GM19438 (cell line): ENCODE measurements around the gene TTC34.
"Not testable (repeated sequence)": the region's sequence is repeated elsewhere in the genome, so short reads cannot be mapped to it uniquely, and the experiment has no call there.

Source experiments
- ATAC-seq: cut with Tn5 transposase; IDR thresholded peaks from one replicate; pipeline ENCODE4 v1.9.1; 2021; ENCODE audit warnings: low read depth; ENCODE audit not compliant: unreplicated experiment

Gene TTC34

DNA sequence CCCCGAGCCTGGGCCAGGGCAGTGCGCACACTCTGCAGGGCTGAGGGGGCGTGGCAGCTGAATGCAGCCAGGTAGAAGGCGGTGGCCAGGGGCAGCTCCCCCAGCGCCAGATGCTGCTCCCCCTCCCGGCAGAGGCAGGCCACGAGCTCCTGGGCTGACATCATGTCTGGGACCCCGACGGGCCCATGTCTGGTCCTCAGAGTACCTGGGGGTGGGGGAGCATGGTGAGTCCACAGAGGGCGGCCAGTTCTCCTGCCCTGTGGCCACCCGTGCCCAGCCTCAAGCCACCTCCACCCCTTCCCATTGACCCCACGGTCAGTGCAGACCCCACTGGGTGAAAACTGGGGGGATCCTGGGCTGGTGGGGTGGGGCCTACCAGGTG, 838 bp downstream of the TTC34 start:
- ATAC-seq: no peak

DNA sequence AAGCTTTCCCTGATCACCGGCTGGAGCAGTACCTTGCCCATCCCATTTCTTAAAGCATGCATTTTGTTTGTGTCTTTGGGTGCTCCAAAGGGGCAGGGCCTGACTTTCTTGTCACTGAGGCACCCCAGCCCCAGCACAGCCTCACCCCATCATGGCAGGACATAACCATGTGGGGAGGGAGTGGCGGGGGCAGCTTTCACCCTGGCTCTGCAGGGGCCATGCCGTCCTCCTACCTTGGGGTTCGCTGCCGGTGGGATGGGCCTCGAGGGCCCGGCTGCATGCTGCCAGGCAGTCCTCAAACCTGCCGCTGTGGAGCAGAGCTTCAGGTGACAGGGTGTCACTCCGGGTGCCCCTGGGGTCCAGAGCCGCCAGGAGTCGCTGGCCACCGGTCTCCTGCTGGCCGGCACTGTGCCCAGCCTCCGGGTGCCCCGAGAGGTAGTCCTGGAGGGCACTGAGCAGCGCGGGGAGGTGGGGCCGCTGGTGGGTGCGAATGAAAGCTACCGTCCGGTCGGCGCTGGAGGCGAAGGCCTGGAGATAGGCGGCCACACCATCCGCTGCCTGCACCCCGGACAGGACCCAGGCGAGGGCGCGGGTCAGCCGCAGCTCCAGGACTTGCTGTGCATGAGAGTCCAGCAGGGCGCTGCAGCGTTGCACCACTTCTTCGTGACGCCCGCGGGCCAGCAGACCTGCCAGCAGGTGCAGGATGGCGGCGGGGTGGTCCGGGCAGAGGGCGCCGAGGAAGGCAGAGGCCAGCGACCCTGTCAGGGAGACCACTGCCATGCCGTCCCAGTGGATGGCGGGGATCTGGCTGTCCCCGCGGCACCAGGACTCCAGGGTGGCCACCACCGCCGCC, 1.5 kb downstream of the TTC34 start:
- ATAC-seq: no peak

DNA sequence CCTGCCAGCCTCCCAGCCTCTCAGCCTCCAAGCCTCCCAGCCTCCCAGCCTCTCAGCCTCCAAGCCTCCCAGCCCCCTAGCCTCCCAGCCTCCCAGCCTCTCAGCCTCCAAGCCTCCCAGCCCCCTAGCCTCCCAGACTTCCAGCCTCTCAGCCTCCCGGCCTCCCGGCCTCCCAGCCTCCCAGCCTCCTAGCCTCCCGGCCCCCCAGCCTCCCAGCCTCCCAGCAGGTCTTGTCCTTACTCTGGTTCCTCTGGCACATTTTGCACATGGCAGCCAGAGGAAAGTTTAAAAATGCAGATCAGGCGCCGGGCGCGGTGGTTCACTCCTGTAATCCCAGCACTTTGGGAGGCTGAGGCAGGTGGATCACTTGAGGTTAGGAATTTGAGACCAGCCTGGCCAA, 2.5 kb downstream of the TTC34 start:
- not testable (repeated sequence) for ATAC-seq

DNA sequence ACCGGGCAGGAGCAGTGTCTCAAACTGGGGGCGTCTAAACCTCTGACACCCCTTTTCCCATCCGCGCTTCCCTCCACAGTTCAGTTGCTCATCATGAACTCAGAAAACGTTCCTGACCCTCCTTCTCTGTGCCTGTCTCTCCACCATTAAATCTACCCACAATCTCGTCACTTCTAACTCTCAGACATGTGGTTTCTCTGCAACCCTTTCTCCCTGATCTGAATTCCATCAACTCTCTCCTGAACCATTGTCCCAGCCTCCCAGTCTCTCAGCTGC, 3.8 kb downstream of the TTC34 start:
- no peak for ATAC-seq

DNA sequence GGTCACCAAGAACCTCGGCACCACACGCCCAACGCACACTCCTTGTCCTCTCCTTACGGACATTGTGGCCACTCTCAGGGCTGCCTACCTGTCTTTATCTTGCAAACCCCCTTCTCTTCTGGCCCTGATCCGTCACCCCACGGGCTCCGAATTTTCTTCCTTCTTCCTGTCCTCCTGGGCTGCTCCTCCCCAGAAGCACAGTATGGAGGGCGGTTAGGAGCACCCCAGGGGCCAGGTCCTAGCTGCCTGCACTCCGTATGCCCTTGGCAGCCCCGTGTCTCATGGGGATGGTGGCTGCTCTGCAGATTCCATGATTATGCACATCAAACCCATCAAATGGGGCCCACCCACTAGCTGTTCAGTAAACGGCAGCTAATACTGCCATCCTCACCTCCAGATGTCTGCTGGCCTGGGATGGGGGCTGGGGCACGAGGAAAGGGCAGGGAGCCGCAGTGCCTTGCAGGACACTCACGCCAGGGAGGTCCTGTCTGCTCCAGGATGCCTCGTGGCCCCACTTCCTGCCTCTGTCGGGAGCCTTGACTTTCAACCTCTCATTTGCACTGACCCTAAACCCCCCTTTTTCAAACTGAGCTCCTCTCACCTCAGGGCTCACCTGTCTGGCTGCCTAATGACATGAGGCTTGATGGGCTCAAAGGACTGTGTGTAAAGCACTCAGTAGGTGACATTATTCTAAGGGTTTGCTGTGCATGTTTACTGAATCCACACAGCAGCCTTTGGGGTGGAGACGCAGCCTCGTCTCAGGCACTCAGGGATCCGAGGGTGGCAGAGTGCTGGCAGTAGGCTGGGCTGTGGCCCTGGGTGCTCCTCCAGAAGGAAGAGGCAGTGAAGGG, 4.4 kb downstream of the TTC34 start:
- ATAC-seq: no peak

DNA sequence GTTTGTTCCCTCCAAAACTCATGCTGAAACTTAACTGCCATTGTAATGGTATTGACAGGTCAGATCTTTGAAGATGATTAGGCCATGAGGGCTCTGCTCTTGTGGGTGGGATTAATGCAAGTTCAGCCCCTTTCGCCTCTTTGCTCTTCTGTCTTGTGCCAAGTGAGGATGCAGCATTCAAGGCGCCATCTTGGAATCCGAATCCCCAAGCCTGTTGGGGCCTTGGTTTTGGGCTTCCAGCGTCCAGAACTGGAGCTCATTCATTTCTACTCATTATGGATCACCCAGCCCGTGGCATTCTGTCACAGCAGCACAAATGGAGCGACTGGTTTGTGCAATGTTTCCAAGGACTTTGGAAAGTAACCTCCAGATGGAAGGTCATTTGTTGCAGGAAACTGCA, 5.6 kb downstream of the TTC34 start:
- ATAC-seq: no peak

DNA sequence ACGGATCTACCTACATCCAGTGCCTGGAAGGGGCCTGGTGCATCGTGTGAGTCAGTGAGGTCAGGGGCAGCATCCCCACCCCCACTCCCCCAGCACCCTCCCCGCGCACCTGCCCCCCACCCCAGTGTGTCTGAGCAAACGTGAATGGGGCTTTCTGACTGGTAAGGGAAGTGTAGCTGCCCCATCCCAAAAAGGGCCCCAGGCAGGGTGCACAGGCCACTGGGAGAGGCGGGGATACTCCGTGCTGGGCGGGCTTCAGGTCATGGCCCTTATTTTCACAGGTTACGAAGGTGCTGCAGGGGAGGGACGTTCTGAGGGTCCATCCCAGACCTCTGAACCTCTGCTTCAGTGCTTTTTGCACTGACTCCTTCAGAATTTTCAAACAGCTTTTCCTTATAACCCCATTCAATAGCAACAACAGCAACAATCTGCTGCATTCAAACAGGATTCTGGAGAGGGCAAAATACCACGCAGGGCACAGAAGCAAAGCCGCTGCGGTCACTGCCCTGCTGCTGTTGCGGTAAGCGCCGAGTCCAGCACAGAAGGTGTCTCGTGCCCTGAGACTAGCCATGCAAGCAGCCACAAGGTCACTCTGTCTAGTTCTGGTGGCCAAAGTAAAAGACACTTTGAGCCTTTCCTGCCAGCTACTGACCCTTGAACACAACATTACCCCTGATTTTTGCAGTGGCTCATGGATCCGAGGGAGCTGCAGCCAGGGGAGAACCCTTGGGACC, 10.3 kb downstream of the TTC34 start:
- no peak for ATAC-seq

DNA sequence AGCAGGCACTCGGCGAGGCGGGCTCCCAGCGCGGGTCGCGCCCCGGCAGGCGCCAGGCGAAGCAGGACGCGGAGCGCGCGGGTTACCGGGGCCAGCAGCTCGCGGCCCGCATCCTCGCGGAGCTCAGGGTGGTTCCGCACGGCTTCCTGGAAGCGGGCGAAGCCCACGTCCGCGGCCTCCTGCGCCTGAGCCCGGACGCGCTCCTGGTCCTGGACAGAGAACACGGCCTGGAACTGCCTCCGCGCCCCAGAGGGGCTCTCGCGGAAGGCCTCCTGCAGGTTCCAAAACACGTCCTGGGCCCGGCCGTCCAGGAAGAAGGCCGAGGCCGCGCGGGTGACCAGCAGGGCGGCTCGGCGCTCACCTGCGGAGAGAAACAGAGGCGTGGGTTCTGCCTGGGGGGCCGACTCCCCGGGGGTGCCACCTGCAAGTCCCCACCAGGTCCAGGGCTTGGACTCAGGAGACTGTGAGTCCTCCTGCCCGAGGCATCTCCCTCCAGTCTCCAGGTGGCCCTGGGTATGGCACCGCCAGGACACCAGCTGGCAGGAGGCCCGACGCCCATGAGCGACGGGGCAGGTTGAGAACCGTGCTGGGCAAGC, 11.4 kb downstream of the TTC34 start:
- ATAC-seq: no peak

DNA sequence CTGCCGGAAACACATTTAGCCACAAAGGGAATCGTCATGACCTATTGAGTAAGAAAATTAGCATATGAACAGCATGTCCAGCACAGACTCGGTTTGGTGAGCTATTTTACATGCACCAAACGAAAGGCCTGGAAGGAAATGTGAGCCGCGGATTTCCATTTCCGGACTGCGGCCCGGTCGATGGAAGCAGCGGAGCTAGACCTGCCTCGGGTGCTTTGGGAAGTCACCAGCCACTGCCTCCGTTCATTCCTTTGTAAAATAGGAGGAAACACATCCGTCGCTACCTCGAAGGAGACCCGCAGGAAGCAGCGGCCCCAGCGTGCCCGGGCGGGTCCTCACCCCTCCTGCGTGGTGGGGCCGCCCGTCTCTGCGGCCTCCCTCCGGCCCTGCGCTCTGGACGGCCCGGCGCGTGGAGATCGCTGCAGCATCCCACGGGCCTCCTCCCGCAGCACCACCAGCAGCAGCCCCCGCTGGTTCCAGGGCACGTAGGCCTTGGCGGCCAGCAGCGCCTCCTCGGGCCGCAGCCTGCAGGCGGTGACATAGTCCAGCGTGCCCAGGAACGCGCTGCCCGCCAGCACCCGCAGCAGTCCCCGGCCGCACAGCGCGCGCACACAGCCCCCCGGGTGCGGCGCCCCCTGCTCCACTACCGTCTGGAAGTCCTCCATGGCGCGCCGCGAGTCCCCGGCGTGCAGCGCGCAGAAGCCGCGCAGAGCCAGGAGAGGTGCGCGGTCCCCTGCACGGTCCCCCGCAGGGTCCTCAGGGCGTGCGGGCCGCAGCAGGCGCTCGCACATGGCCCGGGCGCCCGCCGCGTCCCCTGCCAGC, 12.1 kb downstream of the TTC34 start:
- ATAC-seq: no peak

DNA sequence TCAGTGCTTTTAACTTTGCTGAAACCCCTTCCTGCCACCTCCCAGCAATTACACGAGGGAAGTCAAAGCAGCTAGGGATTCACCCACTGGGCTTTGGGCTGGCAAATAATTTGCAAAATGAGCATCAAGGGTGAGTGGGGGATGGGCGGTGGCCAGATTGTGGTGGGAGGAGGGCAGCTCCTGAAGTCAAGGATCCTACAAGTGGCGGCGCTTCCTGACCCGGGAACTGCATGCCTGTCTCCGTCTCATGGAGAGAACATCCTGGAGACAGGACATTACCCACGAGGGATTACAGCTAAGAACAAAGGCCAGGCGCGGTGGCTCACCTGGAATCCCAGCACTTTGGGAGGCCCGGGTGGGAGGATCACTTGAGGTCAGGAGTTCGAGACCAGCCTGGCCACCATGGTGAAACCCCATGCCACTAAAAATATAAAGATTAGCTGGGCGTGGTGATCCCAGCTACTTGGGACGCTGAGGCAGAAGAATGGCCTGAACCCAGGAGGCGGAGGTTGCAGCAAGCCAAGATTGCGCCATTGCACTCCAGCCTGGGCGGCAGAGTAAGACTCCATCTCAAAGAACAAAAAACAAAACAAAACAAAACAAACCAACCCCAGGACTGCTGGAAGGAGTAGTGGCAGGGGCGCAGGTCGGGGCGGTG, 12.9 kb downstream of the TTC34 start:
- ATAC-seq: no peak

DNA sequence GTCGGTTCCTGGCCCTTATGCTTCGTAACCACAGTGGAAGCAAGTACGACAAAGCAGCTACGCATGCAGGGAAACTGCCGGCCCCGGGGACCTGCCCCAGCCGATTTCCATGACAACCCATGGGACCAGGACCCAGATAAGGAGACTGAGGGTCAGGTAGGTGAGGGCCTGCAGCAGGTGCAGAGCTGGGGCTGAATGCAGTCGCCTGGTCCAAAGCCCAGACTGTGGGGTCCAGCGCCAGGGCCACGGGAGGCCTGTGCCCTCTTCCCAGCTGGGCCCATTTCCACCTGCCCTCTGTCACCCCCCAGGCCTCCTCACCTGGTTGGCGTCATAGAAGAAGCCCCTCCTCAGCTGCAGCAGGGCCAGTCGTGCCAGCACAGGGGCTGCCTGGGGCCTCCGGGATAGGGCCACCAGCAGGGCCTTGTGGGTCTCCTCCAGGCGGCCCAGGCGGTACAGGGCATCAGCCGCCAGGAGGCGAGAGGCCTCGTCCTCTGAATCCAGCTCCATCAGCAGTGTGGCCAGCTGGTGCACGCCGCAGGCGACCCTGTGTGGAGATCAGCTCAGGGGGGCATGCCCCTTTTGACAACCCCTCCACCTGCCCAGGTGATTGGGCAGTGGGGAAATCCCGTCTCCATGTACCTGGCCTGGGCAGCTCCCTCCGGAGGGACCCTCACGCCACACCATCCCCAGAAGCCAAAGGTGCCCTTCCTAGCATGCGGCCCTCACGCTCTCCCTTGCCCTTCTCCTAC, 14.2 kb downstream of the TTC34 start:
- ATAC-seq: no peak

DNA sequence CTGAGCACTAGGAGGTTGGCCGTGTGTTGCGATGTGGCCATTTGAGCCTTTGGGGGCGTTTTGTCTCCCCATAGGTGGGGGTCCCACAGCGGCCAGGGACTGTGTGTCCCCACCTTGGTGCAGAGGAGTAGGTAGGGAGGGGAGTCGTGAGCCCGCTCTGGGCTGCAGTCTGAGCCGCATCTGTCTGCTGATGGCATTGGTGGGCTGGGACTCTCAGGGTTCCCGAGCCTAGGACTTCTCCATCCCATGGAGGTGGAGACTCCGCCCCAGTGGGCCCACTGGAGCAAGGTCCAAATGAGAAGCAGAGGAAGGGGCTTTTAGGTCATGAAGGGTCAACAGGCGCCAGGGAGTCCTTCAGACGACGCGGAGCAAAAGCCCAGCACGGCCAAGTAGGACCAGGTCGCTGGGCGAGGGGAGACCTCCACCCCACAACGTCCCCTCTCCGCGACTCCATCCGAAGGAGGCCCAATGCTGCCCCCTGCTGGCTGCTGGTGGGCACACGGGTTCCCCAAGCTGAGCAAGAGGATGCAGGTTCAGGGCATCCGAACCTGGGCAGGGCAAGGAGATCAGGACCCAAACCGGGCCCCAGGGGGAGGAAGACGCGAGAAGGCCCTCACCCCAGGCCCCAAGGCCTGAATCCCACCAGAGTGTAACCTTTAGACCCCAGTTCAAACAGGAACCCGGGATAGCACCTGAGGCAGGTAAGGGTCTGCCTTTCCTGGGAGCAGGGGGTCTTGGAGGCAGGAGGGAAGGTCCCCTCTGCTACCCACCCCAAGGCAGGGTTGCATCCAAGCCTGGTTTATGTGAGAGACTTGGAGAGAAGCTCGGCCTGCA, 14.9 kb downstream of the TTC34 start:
- ATAC-seq: no peak

DNA sequence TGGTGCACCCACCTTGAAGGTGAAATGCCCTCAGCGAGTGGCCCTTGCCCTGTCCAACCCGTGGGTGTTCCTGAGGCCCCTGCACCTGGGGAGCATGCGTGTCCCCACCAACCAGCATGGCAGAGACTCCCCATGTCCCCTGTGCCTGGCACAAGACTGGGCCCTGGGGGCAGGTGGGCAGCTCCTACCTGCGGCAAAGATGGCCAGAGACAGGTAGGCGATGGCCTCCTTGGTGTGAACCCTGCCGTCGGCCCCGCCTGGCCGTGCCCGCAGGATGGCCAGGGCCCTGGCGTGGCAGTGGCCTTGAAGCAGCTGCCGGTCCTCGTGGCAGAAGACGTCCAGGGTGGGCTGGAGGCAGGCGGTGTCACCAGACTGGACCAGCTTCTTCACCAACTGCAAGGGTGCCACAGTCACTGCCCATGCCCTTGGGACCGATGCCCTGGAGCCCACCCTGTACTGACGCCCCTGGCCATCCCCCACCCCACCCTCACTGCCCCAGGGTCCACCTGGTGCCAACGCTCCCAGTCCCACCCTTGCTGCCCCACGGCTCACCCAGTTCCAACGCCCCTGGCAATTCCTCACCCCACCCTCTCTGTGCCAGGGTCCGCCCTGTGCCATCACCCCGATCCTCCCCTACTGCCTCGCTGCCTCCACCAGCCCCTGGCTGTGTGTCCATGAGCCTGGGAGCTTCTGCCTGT, 15.7 kb downstream of the TTC34 start:
- ATAC-seq: no peak

DNA sequence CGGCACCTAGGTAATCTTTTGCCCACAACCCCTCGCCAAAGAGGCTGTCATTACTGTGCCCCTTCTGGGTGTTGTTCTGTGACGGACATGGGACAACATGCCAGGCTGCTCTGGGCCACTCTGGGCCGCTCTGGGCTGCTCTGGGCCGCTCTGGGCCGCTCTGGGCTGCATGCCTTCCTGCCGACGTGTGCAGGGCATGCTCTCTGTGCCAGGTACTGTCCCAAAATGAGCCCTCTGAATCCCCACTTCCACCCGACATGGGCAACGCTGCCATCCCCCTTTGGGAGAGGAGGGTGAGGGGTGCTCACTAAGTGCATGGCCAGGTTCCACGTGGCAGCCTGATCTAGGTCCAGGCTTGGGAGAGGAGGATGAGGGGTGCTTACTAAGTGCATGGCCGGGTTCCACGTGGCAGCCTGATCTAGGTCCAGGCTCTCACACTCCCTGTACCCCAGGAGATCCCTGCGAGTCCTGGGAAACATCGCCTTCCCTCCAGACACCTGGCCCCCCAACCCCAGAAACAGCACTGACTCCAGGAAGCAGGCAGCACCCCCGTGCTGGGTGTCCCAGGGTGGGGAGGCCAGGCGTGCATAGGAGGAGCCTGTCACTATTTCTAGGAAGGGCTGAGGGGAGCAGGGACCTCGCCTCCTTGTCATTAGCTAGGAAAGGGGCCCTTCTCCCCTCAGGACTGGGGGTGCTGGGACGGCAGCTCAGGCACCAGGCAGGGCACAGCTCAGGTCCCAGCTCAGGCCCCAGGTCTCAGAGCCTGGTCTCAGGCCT, 16.5 kb downstream of the TTC34 start:
- ATAC-seq: no peak

DNA sequence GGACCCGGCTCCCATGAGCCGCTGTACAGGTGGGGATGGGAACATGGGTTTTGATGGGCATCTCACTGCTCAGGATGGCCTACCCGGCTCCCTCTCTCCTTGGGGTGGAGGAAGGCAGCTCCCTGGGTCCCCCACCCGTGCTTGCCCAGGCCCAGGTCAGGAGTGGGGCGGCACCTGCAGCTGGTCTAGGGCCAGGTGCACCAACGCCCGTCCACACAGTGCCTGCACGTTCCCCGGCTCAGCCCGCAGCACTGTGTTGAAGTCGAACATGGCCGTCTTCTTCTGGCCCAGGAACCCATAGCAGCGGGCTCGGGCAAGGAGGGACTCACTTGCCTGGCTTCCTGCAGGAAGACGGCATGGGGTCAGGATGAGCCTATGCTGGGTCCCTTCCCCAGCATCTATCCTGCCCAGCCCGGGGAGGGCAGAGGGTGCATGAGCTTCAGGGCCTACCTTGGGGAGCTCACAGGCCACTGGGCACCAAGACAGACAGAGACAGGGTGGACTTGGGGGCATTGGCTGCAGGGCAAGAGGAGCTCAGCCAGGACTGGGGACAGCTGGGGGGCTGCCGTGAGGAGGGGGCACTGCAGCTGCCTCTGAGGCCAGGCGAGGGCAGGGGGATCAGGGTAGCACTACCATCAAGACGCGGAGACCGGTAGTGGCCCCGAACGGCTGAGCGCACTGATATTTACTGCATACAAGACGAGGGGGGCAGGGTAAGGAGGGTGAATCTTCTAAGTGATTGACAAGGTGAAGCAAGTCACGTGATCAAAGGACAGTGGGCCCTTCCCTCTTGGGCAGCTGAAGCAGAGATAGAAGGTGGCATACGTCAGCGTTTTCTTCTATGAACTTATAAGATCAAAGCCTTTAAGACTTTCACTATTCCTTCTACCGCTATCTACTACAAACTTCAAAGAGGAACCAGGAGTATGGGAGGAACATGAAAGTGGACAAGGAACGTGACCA, 17.8 kb downstream of the TTC34 start:
- no peak for ATAC-seq

DNA sequence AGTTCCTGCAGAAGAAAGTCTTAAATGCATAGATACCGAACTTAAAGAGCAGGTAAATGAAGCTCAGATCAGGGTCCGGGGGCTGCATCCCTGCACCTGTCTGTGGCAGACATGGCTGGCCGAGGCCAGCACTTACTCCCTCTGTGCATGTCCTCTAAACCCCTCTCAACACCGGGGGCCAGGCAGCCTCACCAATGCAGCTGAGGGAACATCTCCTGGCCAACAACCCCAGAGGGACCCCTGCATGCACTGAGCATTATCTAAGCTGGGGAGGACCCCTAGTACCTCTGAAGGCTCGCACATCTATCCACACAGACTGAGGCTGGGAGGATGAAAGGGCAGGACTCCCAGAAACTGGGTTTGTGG, 18.4 kb downstream of the TTC34 start:
- ATAC-seq: no peak
